Measurements from ENCODE around the gene NAGLU. TPM values are rescaled to one million over a fixed set of nuclear protein-coding genes. Genes with fewer than 3 reads are reported as not detected.

The NAGLU gene
- total and polyA plus RNA-seq, 11 donors: 8.4 to 22.0 (median 12.5) TPM

DNA sequence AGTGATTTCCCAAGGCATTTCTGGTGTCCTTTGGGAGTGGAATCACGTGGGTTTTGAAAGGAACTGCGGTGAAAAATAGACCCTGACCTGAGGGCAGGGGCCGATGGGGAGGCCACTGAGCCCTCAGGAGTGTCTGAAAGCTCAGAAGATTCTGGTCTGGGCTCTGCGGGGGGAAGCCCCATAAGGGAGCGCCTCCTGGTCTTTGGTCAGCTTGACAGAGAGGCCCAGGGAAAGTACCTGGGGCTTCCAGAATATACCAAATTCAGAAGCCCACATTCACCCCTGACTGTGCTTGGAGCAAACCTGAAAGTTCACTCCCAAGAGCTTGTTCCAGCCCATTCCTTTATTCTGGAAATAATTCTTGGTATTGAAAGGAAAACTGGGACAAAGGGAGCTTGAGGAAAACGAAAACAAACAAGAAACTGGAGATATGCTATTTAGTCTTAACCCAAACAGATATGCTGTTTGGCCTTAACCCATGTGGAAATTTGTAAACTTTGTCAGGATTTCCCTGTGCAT is 23.2 kb upstream of the NAGLU start:
- Histone ChIP-seq H3K27ac (peak overlapping the region; percentile 2 to 84 (median 54)), H3K27me3 (no peaks in the 10 kb centered on the region), H3K4me3 (no peak overlapping the region), H3K36me3 (peaks cover 0 to 73% (median 51%) of the 10 kb centered on the region in 9 donors), H3K9me3 (no peaks in the 10 kb centered on the region), H3K4me1 (peaks cover 4 to 45% (median 24%) of the 10 kb centered on the region in 12 donors)
- DNase-seq (no peak), ATAC-seq (no peak)
- no peak for TF ChIP-seq POLR2A (IDR thresholded peaks at IDR 0.05)
- TF ChIP-seq, protein P1, sequence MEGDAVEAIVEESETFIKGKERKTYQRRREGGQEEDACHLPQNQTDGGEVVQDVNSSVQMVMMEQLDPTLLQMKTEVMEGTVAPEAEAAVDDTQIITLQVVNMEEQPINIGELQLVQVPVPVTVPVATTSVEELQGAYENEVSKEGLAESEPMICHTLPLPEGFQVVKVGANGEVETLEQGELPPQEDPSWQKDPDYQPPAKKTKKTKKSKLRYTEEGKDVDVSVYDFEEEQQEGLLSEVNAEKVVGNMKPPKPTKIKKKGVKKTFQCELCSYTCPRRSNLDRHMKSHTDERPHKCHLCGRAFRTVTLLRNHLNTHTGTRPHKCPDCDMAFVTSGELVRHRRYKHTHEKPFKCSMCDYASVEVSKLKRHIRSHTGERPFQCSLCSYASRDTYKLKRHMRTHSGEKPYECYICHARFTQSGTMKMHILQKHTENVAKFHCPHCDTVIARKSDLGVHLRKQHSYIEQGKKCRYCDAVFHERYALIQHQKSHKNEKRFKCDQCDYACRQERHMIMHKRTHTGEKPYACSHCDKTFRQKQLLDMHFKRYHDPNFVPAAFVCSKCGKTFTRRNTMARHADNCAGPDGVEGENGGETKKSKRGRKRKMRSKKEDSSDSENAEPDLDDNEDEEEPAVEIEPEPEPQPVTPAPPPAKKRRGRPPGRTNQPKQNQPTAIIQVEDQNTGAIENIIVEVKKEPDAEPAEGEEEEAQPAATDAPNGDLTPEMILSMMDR (IDR thresholded peaks at IDR 0.05): no peak
- 71 to 81% (median 74%) methylated on average over 6 of the region's 6 CpGs for WGBS, 4 donors
- intact Hi-C loops (cut with DNase I): loop anchor here in 5 of 10 donors (5.0 to 10.0 kb wide), 6 partner anchors 35 to 388 kb away; partner anchors contain the start of genes HSPB9 (in 1 of the 5) and KAT2A (in 1 of the 5)

DNA sequence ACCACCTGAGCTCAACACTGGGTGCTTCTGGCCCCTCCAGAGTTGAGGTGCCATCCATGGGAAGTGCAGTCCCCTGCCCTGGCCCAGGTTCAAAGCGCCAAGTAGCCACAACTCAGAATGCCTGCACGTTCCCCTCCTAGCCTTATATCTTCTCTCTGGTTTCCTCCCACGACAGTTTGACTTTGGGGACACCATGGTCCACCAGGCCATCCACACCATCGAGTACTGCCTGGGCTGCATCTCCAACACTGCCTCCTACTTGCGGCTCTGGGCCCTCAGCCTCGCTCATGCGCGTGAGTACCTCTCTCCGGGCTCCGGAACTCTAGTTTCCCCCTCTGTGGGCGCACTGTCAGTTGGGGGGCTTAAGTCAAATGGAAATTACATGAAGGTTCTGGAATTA is 22.4 kb upstream of the NAGLU start:
- Histone ChIP-seq H3K4me3 (no peak overlapping the region), H3K36me3 (peaks cover 0 to 64% (median 42%) of the 10 kb centered on the region in 9 donors), H3K9me3 (no peaks in the 10 kb centered on the region), H3K27me3 (no peaks in the 10 kb centered on the region), H3K27ac (peak overlapping the region; percentile 7 to 84 (median 48)), H3K4me1 (peaks cover 10 to 54% (median 33%) of the 10 kb centered on the region in 12 donors)
- ATAC-seq: no peak
- WGBS, 4 donors: 90 to 96% (median 95%) methylated on average over 11 of the region's 11 CpGs
- intact Hi-C loops (cut with DNase I): loop anchor here in 5 of 10 donors (5.0 to 10.0 kb wide), 6 partner anchors 36 to 389 kb away; partner anchors contain the start of genes HSPB9 (in 1 of the 5) and KAT2A (in 1 of the 5)
- DNase-seq: no peak
- TF ChIP-seq, protein P1 (IDR thresholded peaks at IDR 0.05): no peak
- TF ChIP-seq POLR2A (IDR thresholded peaks at IDR 0.05): no peak

DNA sequence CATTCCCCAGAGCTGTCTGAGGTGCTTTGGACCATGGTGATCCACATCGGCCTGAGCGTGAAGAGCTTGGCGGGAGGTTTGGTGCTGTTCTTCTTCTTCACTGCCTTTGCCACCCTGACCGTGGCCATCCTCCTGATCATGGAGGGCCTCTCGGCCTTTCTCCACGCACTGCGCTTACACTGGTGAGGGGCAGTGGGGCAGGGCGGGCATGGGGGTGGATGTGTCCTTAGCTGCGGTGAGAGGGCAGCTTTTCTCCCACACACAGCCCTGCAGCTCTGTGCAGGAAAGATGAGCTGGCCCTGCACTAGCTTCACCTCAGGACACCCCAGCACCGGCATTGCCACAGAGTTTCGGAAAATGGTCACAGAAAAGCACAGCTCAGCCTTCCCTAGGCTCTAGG is 21.8 kb upstream of the NAGLU start:
- TF ChIP-seq, protein P1 (IDR thresholded peaks at IDR 0.05): no peak
- no peak for TF ChIP-seq POLR2A (IDR thresholded peaks at IDR 0.05)
- H3K4me1 ChIP-seq: peaks cover 11 to 60% (median 39%) of the 10 kb centered on the region in 12 donors
- no peaks in the 10 kb centered on the region for H3K27me3 ChIP-seq
- peaks cover 0 to 58% (median 36%) of the 10 kb centered on the region in 9 donors for H3K36me3 ChIP-seq
- DNase-seq: no peak
- H3K27ac ChIP-seq: peak overlapping the region in 5 of 12 donors; percentile 7 to 84 (median 57)
- no peak for ATAC-seq
- no peaks in the 10 kb centered on the region for H3K9me3 ChIP-seq
- H3K4me3 ChIP-seq: no peak overlapping the region
- intact Hi-C loops (cut with DNase I): loop anchor here in 5 of 10 donors (5.0 to 10.0 kb wide), 6 partner anchors 37 to 389 kb away; partner anchors contain the start of genes HSPB9 (in 1 of the 5) and KAT2A (in 1 of the 5)
- 96 to 100% (median 97%) methylated on average over 3 to 11 of the region's 11 CpGs for WGBS, 4 donors

DNA sequence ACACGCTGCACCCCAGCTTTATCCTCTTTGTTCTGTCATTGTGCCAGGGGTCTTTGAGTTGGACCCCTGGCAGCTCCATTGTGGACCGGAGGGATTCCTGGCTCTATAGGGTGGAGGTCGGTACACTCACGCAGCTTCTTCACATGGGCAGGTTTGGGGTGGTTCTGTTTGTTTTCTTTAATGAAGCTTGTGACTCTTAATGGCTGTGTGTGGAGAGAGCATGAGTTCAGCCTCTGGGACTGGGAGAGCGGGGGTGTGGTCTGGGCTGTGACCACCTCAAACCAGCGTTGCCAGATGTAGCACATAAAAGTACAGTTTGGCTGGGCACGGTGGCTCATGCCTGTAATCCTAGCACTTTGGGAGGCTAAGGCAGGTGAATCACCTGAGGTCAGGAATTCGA is 21.2 kb upstream of the NAGLU start:
- H3K27ac ChIP-seq: peak overlapping the region in 2 of 12 donors; percentile 13 to 40
- WGBS, 4 donors: 90 to 96% (median 95%) methylated on average over 8 of the region's 8 CpGs
- H3K36me3 ChIP-seq: peaks cover 0 to 52% (median 31%) of the 10 kb centered on the region in 9 donors
- H3K27me3 ChIP-seq: no peaks in the 10 kb centered on the region
- intact Hi-C loops (cut with DNase I): loop anchor here (5.0 to 10.0 kb wide), 12 partner anchors 38 to 390 kb away; partner anchors contain the start of genes ATP6V0A1 (in 2 of the 10), CAVIN1 (in 2 of the 10), HSPB9 (in 1 of the 10) and KAT2A (in 1 of the 10)
- ATAC-seq (no peak), DNase-seq (no peak)
- no peak overlapping the region for H3K4me3 ChIP-seq
- peaks cover 16 to 66% (median 45%) of the 10 kb centered on the region in 12 donors for H3K4me1 ChIP-seq
- no peaks in the 10 kb centered on the region for H3K9me3 ChIP-seq
- TF ChIP-seq POLR2A (IDR thresholded peaks at IDR 0.05): no peak
- TF ChIP-seq, protein P1 (IDR thresholded peaks at IDR 0.05): no peak

Data from heart left ventricle (tissue), 16 donors.